HG03521 (cell line): ENCODE measurements around the gene SDHAF3.
"Not testable (repeated sequence)": the region's sequence is repeated elsewhere in the genome, so short reads cannot be mapped to it uniquely, and the experiment has no call there.

ENCODE experiments used
- ATAC-seq: cut with Tn5 transposase; IDR thresholded peaks from one replicate; pipeline ENCODE4 v1.9.1; 2021; ENCODE audit warnings: mild to moderate bottlenecking, moderate library complexity; ENCODE audit not compliant: unreplicated experiment

The SDHAF3 gene

DNA sequence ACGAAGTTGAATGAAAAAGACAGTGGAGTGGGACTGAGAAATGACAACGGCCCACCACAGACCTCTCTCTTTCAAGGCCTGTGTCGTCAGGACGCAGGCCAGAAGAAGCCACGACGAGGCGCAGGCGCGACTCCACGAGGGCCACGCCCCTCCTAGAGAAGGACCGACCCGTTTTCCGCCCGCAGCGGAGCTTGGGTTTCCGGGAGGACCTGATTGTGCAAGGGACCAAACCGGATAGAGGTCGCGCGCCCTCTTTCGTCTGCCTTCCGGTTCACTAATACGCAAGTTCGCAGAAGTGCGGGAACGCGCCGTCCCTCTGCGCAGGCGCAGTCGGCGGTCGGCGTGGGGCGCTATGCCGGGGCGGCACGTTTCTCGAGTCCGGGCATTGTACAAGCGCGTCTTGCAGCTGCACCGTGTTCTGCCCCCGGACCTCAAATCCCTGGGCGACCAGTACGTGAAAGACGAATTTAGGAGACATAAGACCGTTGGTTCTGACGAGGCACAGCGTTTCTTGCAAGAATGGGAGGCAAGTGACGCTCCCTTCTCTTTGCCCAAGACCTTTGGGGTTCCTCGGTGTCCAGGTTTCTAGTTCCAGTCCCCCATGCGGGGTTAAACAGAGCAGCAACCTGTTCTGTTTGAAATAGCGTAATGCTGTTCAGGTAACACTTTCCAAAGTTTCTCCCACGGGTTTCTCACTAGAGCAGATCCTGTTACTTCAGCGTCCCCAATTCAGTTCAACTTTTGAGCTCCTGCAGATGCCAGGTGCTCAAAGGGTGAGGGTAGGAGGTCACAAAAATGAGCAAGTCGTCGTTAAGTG, at the start of gene SDHAF3:
TSS of gene SDHAF3 (plus strand) at position 327 of the 817 bp plus-strand sequence. CDS start at position 353, 26 bp downstream.
- peak; percentile 94 for ATAC-seq

DNA sequence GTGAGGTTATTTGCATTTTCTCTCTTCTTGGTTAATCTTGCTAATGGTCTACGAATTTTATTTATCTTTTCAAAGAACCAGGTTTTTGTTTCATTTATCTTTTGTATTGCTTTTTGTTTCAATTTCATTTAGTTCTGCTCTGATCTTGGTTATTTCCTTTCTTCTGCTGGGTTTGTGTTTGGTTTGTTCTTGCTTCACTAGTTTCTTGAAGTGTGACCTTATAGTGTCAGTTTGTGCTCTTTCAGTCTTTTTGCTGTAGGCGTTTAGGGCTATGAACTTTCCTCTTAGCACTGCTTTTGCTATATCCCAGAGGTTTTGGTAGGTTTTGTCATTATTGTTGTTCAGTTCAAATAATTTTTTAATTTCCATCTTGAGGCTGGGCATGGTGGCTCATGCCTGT, 45.5 kb upstream of the SDHAF3 start:
- ATAC-seq, result not testable (repeated sequence)

DNA sequence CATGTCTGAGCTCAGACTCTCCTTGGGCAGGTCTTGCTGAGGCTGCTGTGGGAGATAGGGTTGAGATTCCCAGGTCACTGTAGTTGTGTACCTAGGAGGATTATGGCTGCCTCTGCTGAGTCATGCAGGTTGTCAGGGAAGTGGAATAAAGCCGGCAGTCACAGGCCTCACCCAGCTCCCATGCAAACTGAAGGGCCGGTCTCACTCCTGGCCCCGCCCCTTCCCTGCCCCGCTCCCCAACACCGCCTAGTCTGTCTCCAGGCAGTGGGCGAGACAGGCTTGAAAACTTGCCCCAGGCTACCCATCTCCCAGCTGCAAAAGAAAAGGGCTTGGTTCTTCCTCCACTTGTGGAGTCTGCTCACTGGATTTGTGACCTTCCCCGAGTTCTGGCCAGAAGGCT, 41.6 kb upstream of the SDHAF3 start:
- ATAC-seq, result no peak

DNA sequence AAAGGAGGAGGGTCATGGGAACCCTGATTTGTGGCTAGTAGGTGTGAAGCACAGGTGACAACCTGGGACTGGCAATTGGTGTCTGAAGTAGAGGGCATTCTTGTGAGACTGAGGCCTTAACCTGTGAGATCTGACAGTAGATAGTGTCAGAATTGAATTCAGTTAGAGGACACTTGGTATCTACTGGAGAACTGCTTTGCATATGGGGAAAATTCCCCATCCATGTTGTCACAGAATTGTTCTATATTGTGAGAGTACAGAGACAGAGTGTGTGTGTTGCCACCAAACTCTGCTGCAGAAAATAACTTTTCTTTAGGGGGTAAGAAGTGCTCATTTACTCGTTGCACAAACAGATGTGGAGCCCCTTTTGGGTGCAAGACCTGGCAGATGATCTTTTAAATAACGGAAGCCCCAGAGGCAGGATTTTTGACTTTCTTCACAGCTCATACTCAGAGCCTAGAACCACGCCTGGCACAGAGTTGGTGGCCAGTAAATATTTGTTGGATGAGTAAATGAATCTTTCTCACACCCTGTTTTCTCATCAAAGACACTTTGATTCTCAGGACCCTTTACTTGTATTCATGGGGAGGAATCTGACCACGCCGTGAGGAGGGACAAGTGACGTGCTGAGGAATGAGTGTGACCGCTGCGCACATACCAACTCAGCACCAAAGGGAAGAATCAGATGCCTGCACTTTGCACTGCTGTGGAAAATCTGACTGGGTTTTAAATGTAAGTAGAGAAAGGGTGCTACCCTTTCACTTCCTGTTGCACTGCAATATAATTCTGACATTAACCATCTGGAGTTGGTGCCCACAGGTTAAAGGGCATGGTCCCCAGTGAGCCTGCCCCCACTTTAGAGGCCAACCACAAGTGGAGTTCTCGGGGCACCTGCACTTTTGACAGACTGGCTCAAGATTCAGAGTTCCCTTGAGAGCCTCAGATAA, 39.2 kb upstream of the SDHAF3 start:
- no peak for ATAC-seq

DNA sequence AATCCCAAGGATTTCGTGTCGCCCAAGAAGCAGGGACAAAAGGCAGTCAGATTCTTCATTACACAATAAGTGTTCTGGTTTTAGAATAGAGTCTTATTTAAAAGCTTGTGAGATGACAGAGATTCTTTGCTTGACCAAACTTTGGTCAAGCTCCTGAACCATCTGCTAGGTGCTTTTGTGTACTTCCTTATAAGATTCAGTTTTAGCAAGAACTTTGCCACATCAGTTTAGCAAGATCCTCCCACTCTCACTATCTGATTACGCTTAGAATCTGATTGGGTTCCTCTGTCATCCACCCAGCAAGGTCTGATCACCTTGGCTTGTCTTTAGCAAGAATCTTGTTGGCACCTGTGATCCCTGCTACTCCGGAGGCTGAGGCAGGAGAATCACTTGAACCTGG, 38.2 kb upstream of the SDHAF3 start:
- no peak for ATAC-seq

DNA sequence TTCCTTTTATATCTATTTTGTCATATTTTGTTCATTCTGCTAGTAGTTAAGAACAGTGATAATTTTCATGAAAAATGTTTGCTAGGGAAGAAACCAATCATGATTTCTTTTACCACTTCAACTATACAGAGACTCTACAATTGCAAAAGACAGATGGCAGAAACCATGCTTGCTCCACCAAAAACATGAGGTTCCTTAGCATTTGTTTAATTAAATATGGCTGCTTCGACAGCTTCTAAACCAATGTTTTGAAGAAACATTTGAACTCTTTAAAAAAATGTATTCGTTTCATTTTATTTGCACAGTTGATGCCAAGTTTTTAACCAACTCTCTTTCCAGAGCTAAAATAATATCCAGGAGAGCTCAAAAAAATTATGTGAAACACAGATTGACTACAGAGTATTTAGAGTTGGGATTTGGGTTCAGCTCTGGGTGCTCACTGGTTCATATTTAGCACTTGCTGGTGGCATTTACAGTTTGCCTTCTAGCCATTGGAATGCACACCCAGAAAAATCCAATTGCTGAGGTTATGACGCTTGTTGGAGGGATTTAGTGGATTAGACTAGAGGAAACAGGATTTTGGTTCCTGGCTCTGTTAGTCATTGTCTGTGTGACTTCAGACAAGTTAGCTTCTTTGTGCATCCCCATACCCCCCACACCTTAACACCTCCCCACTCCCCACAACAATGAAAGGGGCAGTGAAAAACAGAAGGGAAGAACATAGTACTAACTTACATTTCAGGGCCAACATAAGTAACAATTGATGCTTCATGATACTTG, 35.8 kb upstream of the SDHAF3 start:
- no peak for ATAC-seq

DNA sequence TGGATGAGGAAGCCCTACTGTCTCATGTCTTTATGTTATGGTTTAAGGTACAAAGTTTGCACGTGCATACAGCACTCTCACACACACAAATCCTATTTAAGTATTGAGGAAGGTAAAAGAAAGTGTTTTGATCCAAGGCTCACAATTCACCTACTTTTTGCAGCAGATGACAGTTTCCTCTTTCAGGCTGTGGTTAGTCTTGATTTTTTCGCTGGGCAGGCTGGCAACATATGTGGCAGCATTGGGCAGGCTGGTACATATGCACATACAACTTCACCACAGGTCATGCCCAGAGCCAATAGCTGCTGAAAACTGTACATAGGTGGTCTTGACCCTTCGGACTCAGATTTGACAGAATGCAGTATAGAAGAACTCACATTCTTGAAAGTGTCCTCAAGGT, 29.1 kb upstream of the SDHAF3 start:
- ATAC-seq, result no peak

DNA sequence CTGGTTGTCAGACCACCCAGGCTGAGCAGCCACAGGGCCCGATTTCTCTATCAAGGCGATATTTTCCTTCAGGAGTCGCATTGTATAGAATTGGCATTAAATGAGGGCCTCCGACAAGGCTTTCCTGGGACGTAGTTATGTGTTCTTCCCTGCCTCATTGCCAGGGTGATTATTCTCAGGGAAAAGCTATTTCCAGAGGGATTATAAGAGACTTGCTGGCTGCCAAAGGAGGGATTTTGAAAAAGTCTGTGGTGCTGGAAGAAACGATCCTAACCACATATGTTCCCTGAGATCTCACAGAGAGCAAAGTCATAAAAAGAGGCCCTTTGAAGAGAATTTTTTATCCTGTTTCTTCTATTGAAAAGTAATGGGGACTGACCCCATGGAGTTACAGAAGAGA, 27.7 kb upstream of the SDHAF3 start:
- no peak for ATAC-seq

DNA sequence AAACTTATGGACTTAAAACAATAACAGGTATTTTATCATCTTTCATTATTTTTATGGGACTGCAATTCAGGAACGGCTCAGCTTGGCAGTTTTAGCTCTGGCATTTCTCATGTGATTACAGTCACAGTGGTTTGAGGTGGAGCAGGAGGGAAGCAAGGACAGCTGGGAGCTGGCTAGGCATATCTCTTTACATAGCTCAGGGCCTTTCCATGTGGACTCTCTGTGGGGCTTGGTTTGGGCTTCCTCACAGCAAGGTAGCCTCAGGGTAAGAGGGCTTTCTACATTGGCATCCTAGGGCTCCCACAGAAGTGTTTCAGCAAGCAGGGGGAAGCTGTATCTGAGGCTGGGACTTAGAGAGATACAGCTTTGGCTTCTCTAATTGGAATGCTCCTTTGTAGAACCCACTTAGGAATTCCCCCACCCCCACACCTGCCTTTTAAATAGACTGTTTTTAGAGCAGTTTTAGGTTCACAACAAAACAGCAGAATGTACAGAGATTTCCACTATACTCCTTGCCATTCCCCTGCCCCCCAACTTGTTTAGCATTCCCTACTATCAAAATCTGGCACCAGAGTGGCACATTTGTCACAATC, 26.6 kb upstream of the SDHAF3 start:
- no peak for ATAC-seq

DNA sequence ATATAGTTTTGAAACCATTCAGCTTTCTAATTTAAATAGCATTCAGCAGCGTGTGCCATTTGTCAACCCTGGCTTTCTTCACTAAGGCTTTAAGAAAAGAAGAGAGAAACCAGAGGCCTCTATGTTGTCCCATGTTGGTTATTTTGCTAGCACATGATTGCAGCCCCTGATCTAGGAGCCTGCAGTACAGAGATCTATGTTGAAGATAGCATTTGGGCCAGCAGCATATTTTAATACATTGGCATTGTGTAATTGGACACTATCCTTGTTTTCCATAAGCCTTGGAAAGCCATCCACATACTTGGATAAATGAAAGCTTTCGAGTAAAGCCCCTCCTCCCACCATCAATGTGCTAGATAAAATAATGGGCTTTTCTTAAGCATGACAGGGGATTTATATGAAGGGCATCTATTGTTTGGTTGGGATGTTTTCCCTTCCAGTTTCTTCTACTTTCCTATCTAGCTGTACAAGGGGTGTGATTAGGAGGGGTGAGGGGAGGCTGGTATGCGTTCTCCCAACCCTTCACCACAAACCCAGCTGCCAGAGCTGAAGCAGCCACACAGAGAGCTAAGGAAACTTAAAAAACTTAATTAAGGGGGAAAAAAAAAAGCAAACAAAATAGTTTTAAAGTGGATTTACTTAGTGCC, 23.1 kb upstream of the SDHAF3 start:
- ATAC-seq, result no peak

DNA sequence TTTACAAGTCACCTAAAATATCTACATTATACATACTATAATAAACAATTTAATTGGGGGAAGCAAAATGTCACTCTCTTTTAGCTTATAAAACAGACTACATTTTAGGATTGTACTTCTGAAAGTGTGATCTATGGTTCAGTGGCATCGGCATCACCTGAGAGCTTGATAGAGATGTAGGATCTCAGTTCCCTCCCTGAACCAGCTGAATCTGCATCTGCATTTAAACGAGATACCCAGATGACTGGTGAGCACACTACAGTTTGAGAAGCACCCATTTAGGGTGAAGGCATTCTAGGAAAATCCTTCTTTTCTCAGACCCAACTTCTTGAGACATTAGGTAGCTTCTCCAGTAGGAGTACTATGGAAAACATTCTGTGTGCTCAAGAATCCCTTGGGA, 21.5 kb upstream of the SDHAF3 start:
- ATAC-seq, result no peak

DNA sequence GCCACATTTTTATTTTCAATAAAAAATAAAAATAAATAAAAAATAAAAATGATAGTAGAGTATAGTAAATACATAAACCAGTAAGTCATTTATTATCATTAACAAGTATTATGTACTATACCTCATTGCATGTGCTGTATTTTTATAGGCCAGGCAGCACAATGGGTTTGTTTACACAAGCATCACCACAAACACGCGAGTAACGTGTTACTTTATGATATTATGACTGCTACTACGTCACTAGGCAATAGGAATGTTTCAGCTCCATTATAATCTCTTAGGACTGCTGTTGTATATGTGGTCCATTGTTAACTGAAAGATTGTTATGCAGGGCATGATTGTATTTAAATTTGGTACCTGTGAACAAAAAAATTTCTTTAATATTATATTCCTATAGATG, 20.8 kb upstream of the SDHAF3 start:
- no peak for ATAC-seq

DNA sequence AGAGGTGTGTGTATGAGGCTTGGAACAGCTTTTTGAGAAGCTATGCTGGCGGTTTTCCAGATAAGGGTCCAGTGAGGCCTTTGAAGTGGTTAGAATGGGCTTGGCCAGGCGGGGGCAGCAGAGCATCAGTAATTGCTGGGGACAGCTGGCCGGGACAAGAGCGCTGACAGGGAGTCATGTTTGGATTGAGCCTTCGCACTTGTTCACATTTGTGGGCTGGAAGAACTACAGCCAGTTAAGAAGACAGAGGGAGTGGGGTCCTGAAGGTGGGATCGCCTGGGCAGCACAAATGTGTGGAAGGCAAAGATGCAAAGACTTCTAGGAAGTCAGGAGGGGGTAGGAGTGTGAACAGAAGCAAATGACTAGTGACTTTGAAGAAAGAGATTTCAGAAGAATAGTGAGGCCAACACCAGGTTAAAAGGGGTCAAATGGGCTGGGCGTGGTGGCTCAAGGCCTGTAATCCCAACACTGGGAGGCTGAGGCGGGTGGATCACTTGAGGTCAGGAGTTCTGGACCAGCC, 12.7 kb upstream of the SDHAF3 start:
- ATAC-seq, result peak; percentile 95

DNA sequence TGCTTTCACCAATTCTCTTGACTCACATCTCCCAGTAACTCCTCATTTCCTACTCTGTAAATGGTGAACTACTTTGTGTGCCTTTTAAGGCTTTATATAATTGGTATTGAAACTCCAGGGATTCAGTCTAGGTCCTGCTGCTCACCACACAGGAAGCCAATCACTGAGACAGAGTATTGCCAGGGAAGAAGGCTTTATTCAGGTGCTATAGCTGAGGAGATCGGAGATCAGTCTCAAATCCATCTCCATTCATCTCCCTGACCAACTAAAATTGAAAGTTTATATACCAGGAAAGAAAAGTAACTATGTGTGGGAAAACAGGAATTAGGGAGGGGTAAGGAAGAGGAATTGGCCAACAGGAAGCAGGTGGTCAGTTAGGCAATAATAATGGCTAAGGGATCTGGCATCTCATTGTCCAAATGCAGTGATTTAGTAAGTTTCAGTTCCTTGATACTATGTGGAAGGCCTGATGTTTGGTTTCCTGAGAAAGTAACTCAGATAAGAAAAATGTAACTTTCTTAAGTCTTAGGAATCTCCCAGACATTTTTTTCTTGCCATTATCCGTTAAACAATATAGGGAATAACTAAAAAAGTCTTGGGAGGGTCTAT, 10.2 kb upstream of the SDHAF3 start:
- ATAC-seq, result no peak

DNA sequence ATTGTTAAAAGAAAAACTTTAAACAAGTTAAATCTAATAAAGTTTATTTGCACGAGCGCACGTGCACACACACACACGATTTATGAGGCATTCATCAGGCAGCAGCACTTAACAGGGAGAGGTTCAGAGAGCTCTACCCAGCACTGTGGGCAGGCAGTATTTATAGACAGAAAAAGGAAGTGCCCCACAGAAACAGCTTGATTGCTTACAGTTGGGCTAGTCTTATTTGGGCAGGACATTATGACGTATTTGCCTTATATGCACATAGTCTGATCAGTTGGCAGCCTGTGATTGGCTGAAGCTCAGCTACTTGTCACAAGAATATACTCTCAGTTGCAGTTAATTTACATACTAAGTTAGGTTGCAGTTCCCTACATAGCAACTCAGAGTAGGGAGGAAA, 1.2 kb upstream of the SDHAF3 start:
- ATAC-seq, result no peak

DNA sequence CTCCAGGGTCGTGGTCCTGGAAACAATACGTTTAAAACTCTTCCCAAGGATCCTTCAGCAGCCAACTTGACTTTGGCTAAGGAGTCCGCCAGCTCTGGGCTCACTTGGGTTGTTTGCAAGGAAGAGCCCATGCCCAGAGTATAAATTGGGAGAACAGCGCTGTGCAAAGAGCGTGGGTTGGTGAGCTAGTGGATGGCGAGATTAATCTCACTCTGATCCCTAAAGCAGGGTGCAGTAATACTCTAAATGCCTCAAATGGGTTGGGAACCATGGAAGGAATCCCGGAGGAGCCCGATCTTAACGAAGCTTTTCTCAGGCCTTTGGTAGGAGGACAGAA, 495 bp upstream of the SDHAF3 start:
- ATAC-seq, result no peak

DNA sequence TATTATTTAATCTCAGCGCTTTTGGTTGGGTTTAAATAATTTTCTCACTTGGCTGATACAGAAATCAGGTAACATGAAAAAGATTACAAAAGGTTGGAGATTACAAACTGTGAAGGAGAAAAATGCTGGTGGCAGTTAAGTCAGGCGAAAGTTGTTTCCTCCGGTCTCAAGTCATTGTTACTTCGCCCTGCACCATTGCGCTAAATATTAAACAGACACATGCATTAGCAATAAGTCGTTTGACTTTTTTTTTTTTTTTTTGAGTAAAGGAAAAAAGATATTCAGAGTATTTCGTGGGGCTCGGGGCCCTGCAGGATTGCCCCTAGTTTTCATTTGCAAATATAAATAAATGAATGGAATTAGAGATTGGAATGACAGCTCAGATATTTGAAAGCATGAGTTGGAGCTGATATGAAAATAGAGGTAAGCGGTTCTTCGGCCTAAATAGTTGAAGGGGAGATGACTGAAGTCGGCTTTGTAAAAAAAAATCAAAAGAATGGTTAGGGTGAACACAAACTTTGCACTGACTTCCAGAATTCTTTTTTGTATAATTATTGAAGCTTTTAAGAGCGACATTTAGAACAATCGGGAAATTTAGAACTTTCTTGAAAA, 914 bp downstream of the SDHAF3 start:
- ATAC-seq, result no peak

DNA sequence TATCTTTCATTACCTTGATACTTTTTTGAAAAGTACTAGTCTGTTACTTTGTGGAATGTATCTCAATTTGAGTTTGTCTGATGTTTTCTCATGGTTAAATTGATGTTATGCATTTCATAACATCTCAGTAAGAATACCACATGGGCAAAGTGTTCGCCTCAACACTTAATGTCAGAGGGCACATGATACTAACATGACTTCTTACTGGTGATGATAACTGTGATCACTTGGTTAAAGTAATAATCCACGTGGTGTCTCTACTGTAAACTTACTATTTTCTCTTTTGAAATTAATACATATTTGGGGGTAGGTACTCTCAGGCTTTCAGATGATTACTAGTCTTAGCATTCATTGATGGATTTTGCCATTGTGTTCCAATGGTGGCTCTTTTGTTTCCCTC, 2.2 kb downstream of the SDHAF3 start:
- ATAC-seq, result no peak

DNA sequence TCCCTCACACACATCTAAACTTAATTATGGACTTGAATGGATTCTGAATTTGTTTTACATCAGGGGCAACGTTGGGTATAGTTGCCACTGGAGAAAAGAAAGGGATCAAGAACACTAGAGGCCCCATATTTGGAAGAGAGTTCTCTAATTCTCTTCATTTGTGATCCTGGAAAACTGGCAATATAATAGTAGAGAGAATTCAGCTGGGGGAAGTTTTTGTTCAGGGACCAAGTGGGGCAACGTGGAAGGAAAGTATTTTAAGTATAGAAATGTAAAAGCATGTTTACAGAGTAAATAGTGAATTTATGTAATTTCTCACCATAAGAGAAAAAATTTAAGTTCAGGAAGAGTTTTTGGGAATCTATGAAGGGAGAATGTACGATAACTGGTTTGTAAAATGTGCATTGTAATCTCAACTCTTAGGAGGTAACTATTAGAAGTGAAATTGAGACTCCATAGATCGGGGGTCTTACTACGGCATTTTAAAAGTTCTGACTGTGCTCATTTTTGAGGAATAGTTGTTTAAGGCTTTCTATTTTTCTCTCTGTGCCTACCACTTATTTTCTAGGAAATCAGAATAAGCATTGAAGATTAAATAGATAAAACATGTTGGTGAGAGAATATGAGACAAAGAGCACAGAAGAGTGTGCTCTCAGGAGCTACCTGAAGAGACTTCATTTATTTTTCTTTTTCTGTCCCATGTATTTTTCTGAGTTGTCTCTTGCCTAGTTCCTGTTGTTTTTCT, 3.4 kb downstream of the SDHAF3 start:
- ATAC-seq, result no peak
